Embryonic facial prominence (tissue), 1 donor: ENCODE results near the gene RPL22.
"Not testable (repeated sequence)": the region's sequence is repeated elsewhere in the genome, so short reads cannot be mapped to it uniquely, and the experiment has no call there.

Source experiments
- DNase-seq: peaks from one replicate; pipeline ENCODE4 v3.0.0-alpha.2; 2016; ENCODE audit errors: extremely low spot score

Gene RPL22

GRCh38 chr1:6234502-6235295, 35.3 kb upstream of the RPL22 start:
- no peak for DNase-seq

- no peak for DNase-seq
Measured at GRCh38 chr1:6233376-6233775, 34.0 kb upstream of the RPL22 start.

GRCh38 chr1:6225651-6226050, 26.3 kb upstream of the RPL22 start:
- no peak for DNase-seq

- no peak for DNase-seq
Measured at GRCh38 chr1:6224718-6225117, 25.3 kb upstream of the RPL22 start.

GRCh38 chr1:6223617-6224016, 24.2 kb upstream of the RPL22 start:
- DNase-seq = no peak

- DNase-seq = no peak
Measured at GRCh38 chr1:6222636-6223035, 23.2 kb upstream of the RPL22 start.

GRCh38 chr1:6221210-6221784, 21.9 kb upstream of the RPL22 start:
- DNase-seq = no peak

- DNase-seq = no peak
Measured at GRCh38 chr1:6220236-6220635, 20.8 kb upstream of the RPL22 start.

GRCh38 chr1:6219641-6220040, 20.2 kb upstream of the RPL22 start:
- not testable (repeated sequence) for DNase-seq

- no peak for DNase-seq
Measured at GRCh38 chr1:6218375-6219164, 19.2 kb upstream of the RPL22 start.

GRCh38 chr1:6212193-6212959, 13.0 kb upstream of the RPL22 start:
- no peak for DNase-seq

GRCh38 chr1:6211731-6212130, 12.3 kb upstream of the RPL22 start:
- DNase-seq = no peak

- no peak for DNase-seq
Measured at GRCh38 chr1:6210591-6211355, 11.4 kb upstream of the RPL22 start.

- DNase-seq = no peak
Measured at GRCh38 chr1:6209661-6210580, 10.5 kb upstream of the RPL22 start.

GRCh38 chr1:6208723-6209660, 9.6 kb upstream of the RPL22 start:
- DNase-seq = no peak

GRCh38 chr1:6207921-6208320, 8.5 kb upstream of the RPL22 start:
- no peak for DNase-seq

- DNase-seq = no peak
Measured at GRCh38 chr1:6207075-6207885, 7.9 kb upstream of the RPL22 start.

- DNase-seq = no peak
Measured at GRCh38 chr1:6206520-6206855, 7.1 kb upstream of the RPL22 start.
